Amniotic epithelial cell (primary cell): ENCODE data around the gene ACKR1.

Source experiments
- DNase-seq: peaks from one replicate; pipeline ENCODE4 v3.0.0-alpha.2; 2010; ENCODE audit warnings: low read depth

Gene ACKR1

GRCh38 chr1:159222075-159222865, 17.6 kb downstream of the ACKR1 start:
- no peak for DNase-seq

DNA sequence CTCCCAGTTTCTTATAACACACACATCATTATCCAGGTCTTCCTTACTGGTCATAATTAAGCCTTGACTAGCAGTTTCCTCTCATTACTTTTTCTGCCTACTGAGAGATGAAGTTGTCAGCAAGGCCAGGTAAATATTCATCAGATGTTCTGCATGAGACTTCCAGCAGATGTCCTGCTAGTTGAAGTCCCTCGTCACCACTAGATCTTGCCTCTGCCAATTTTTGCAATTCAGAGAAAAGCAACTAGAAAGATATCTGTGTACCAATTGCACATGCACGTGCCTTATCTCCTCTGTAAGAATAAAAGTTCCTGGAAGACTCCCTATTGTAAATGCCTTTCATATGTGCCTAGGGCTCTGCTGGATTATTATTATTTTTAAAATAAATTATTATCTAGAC, 18.3 kb downstream of the ACKR1 start:
- no peak for DNase-seq

DNA sequence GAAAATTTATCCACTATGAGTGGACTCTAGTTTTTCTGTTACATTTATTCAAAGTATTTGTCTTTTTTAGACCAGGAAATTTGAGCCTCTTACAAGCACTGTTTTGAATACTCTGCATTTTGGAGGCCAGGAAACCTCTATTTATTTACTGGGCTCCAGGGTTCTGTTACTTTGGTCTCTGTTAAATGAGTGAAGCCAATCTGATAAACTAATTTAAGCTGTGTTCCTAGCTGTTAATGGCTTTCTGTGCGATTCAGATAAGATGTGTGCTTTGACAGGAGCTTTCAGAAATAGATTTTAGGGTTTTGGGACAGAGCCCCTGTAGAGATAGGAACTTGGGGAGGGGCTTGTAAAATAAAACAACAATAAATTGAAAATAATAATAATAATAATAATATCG, 23.9 kb downstream of the ACKR1 start:
- no peak for DNase-seq

DNA sequence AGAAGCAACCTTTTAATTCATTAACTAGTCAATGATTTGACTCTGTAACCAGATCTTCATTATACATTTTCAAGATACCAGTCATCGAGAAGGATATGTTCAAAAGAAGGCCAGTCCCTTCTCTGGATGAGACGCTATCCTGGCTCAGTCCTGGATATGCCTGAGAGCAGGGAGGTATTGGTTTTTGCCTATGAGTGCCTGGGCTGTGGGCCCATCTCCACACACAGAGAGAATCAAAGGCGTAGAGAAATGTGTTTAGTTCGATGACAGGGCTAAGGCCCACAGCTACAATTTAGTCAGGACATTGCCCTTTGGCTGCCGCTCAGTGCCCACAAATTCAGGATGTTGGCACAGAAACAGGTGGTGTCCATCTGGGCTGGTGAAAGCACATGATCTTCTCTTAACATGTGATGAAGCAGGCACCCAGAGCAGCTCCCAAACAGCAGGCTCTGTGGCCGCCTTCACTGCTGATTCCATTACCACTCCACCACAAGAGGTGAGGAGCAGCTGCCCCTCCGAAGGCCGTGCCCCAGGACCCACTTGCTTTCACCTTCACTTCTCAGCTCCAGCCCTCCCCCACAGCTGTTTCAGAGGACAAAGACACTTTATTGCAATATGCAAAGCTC, 24.7 kb downstream of the ACKR1 start:
- DNase-seq, result no peak

- DNase-seq, result peak; percentile 54
Observed at GRCh38 chr1:159229896-159230295, 25.2 kb downstream of the ACKR1 start.

DNA sequence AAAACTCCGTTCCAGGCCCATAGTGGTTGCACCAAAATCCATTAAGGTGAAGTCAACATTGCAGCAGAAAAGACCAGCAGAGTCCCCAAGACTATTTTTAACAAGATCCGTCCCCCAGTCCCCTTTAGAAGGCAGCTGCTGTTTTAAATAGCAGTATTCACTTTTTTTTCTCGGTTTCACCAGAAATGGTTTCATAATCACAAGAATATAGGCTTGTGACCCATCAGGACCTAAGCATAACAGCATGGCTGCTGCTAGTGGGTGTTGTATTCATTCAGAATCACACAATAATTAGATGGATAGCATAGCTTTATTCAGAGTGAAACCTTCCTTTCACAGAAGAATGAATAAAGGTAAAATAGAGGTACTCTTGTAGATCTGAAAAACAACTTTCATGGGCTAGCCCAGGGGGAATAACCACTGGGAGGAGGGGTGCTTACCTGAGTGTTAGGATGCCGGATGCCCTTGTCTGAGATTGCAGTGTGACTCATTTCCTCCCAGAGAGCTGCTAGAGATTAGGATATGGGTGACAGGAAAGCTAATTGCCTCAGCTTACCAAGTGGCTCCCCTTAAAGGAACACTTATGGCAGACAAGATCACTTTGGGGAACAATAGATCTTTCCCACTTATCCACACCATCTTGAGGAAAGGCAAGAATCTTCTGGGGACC, 35.0 kb downstream of the ACKR1 start:
- DNase-seq, result no peak

DNA sequence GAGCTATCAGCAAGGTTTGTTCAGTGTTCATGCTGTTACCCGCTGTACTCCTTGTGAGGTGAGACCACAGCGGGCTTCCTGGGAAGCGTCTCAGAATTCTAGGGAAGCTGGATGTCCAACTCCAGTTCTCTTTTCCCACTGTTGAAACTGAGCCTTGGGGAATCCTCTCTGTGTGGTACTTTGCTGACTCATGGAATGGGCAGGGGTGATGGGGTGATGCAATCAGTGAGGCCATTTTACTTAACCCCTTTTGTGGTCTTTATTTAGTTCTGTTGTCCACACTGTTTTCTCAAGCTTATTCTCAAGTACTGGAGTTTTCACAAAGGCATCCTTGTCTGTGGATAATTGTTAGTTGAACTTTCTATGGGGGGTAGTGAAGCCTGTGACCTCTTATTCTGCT, 42.6 kb downstream of the ACKR1 start:
- DNase-seq, result peak; percentile 84

DNA sequence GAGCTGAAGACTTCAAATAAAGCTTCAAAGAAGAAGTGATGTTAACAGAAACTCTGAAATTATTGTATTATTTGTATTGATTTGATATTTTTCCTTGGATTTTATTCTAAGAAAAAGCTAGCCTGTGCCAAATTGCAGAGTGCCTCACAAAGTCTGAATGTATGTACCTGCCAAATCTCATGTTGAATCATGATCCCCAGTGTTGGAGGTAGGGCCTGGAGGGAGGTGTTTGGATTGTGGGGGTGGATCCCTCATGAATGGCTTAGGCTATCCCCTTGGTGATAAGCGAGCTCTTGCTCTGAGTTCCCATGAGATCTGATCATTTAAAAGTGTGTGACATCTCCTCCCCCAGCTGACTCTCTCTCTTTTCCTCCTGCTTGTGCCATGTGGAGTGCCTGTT, 43.6 kb downstream of the ACKR1 start:
- DNase-seq, result no peak

DNA sequence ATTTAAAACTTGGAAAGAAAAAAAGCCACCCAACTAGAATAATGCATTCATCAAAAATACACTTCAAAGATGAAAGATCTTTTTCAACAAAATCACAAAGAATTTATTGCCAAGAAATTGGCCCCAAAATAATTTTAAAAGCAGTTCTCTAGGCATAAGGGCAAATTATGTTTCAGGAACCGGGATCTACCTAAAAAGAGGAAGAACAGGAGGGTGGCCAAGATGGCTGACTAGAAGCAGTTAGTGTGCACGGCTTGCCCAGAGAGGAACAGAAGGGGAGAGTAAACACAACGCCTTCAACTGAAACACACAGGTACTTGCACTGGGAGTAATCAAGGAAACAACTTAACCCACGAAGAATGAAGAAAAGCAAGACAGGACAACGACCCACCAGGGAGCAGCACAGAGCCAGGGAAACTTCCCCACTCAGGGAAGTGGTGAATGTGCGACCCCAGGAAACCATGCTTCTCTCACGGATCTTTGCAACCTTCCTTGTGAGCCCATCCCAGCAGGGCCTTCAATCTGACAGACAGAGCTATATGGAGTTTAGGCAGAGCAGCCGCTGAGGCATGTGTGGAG, 46.1 kb downstream of the ACKR1 start:
- DNase-seq, result peak; percentile 25
